NT2/D1 (cell line): ENCODE results near the gene ITPR2.

Experiments used
- SUZ12 ChIP-seq: IDR thresholded peaks from 2 replicates; pipeline ENCODE4 v1.6.1; 2011; ENCODE audit not compliant: insufficient read length, insufficient read depth; ENCODE audit errors: extremely low read depth
- YY1 ChIP-seq: IDR thresholded peaks from 2 replicates; pipeline ENCODE4 v1.6.1; 2011; ENCODE audit not compliant: insufficient read length, insufficient read depth
- ZNF274 ChIP-seq: IDR thresholded peaks from 2 replicates; pipeline ENCODE4 v1.6.1; 2011; ENCODE audit warnings: mild to moderate bottlenecking, low read depth, low read length

DNA sequence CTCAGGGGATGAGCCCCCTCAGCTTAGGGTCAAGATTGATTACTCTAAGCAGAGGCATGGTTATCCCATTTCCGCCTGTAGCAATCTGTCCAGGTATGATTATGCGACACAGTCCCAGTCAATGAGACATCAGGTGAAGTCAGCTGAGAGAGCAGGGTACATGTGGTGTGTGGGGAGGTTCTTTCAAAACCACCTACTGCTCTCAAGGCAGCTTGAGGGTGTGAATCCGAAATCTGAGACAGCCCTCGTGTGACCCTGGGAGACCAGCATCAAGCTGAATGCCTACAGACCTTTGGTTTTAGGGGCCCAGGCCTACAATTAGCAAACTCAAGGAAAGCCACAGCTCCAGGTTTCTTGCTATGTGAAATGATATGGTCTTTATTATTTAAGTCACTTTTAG, 275.7 kb downstream of the ITPR2 start:
- TF ChIP-seq ZNF274 (no peak), YY1 (no peak), SUZ12 (no peak)
